SK-N-SH treated with all-trans-retinoic acid at 6 μM for 48 hours (cell line): ENCODE data around the gene SON.
"Not testable (repeated sequence)": the region's sequence is repeated elsewhere in the genome, so short reads cannot be mapped to it uniquely, and the experiment has no call there.

Experiments
- ATAC-seq: fragments of 200-7000 bp; cut with Tn5 transposase; 3 replicates; pipeline ENCODE4 v1.9.1; 2020; ENCODE audit warnings: mild to moderate bottlenecking, moderate library complexity
- ARNTL ChIP-seq: fragments of 450-650 bp; formaldehyde crosslinking; IDR thresholded peaks from 2 replicates; pipeline ENCODE4 v1.5.0; 2020; ENCODE audit warnings: low read depth, mild to moderate bottlenecking, moderate library complexity, borderline replicate concordance
- BACH2 ChIP-seq: fragments of 250-450 bp; sonication (Bioruptor Pico); IDR thresholded peaks from 2 replicates; pipeline ENCODE4 v1.9.0; 2021; ENCODE audit warnings: mild to moderate bottlenecking, borderline replicate concordance
- CSDC2 ChIP-seq: fragments of 250-450 bp; sonication (Bioruptor Pico); IDR thresholded peaks from 2 replicates; pipeline ENCODE4 v1.5.0; 2020; ENCODE audit warnings: mild to moderate bottlenecking, moderate library complexity
- ESRRG ChIP-seq: fragments of 250-450 bp; sonication (Bioruptor Pico); IDR thresholded peaks from 2 replicates; pipeline ENCODE4 v1.6.1; 2021; ENCODE audit warnings: mild to moderate bottlenecking
- ISL1 ChIP-seq: fragments of 250-450 bp; sonication (Bioruptor Pico); IDR thresholded peaks from 2 replicates; pipeline ENCODE4 v2.1.2; 2022; ENCODE audit warnings: mild to moderate bottlenecking, moderate library complexity
- OSR1 ChIP-seq: fragments of 250-450 bp; sonication (Bioruptor Pico); IDR thresholded peaks from 2 replicates; pipeline ENCODE4 v1.8.0; 2022; ENCODE audit warnings: moderate library complexity, mild to moderate bottlenecking, inconsistent platforms
- PPARA ChIP-seq: fragments of 250-450 bp; sonication (Bioruptor Pico); IDR thresholded peaks from 2 replicates; pipeline ENCODE4 v1.5.0; 2020; ENCODE audit warnings: mild to moderate bottlenecking, borderline replicate concordance
- RARB ChIP-seq: fragments of 250-450 bp; sonication (Bioruptor Pico); IDR thresholded peaks from 2 replicates; pipeline ENCODE4 v1.8.0; 2021; ENCODE audit warnings: mild to moderate bottlenecking, moderate library complexity
- SNAI2 ChIP-seq: fragments of 250-450 bp; sonication (Bioruptor Pico); IDR thresholded peaks from 2 replicates; pipeline ENCODE4 v1.5.0; 2020; ENCODE audit warnings: mild to moderate bottlenecking, moderate library complexity
- TCF4 ChIP-seq: fragments of 250-450 bp; sonication (Bioruptor Pico); IDR thresholded peaks from 2 replicates; pipeline ENCODE4 v1.8.0; 2021; ENCODE audit warnings: mild to moderate bottlenecking, moderate library complexity, borderline replicate concordance
- TOX ChIP-seq: fragments of 250-450 bp; sonication (Bioruptor Pico); IDR thresholded peaks from 2 replicates; pipeline ENCODE4 v1.8.0; 2021; ENCODE audit warnings: mild to moderate bottlenecking, moderate library complexity, borderline replicate concordance
- ZC3H10 ChIP-seq: fragments of 250-450 bp; sonication (Bioruptor Pico); IDR thresholded peaks from 2 replicates; pipeline ENCODE4 v1.5.1; 2021; ENCODE audit warnings: mild to moderate bottlenecking, moderate library complexity
- ZFP3 ChIP-seq: fragments of 250-450 bp; sonication (Bioruptor Pico); IDR thresholded peaks from 2 replicates; pipeline ENCODE4 v1.5.0; 2020; ENCODE audit warnings: mild to moderate bottlenecking, moderate library complexity
- ZFP30 ChIP-seq: fragments of 450-650 bp; formaldehyde crosslinking; IDR thresholded peaks from 2 replicates; pipeline ENCODE4 v1.5.0; 2022; ENCODE audit warnings: mild to moderate bottlenecking, moderate library complexity
- ZNF565 ChIP-seq: fragments of 450-650 bp; formaldehyde crosslinking; conservative IDR thresholded peaks from 2 replicates; pipeline ENCODE4 v1.5.0; 2020; ENCODE audit warnings: low read depth, mild to moderate bottlenecking, moderate library complexity
- ZNF70 ChIP-seq: fragments of 450-650 bp; formaldehyde crosslinking; IDR thresholded peaks from 2 replicates; pipeline ENCODE4 v1.5.0; 2020; ENCODE audit warnings: mild to moderate bottlenecking, moderate library complexity
- ZNF8 ChIP-seq: fragments of 450-650 bp; formaldehyde crosslinking; IDR thresholded peaks from 2 replicates; pipeline ENCODE4 v1.5.0; 2020; ENCODE audit warnings: mild to moderate bottlenecking, moderate library complexity
- TF ChIP-seq, protein P1 (sequence below): fragments of 250-450 bp; sonication (Bioruptor Pico); IDR thresholded peaks from 2 replicates; pipeline ENCODE4 v1.8.0; 2021; ENCODE audit warnings: low read depth, mild to moderate bottlenecking, moderate library complexity, borderline replicate concordance
- TF ChIP-seq, protein P2 (sequence below): fragments of 250-450 bp; sonication (Bioruptor Pico); IDR thresholded peaks from 2 replicates; pipeline ENCODE4 v1.5.0; 2020; ENCODE audit warnings: mild to moderate bottlenecking, moderate library complexity
- TF ChIP-seq, protein P3 (sequence below): fragments of 250-450 bp; sonication (Bioruptor Pico); IDR thresholded peaks from 2 replicates; pipeline ENCODE4 v1.5.1; 2020; ENCODE audit warnings: low read depth, mild to moderate bottlenecking, moderate library complexity
- TF ChIP-seq, protein P4 (sequence below): fragments of 250-450 bp; sonication (Bioruptor Pico); IDR thresholded peaks from 2 replicates; pipeline ENCODE4 v1.5.1; 2021; ENCODE audit warnings: mild to moderate bottlenecking, moderate library complexity
- TF ChIP-seq, protein P5 (sequence below): fragments of 250-450 bp; sonication (Bioruptor Pico); IDR thresholded peaks from 2 replicates; pipeline ENCODE4 v1.8.0; 2020; ENCODE audit warnings: mild to moderate bottlenecking, moderate library complexity, borderline replicate concordance

Gene SON

DNA sequence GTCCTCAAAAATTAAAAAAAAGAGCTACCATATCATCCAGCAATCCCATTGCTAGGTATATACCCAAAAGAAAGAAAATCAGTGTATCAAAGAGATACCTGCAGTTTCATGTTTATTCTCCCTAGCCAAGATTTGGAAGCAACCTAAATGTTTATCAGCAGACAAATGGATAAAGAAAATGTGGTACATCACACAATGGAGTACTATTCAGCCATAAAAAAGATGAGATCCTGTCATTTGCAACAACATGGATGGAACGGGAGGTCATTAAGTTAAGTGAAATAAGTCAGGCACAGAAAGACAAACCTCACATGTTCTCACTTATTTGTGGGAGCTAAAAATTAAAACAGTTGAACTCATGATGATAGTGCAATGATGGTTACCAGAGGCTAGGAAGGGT is 35.8 kb upstream of the SON start:
- ATAC-seq = not testable (repeated sequence)
- peak; percentile 90 for TF ChIP-seq ZNF8

DNA sequence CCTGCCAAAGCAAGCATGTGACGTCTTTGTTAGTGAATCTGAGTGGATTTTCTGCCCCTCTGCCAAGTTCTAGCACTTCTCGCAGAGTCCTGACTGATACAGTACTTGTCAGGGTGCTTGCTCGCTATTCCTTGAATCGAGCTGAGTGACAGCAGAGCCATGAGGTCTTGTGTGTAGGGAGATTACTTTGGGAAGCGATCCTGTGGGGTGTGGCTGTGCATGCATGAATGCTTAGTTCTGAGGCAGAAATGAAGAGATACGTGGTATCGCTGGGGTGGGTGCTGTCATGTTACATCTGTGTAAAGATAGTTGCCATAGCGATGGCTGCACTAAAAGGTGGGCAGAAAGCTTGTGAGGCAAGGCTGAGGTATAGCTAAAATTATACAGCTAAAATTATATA is 32.0 kb upstream of the SON start:
- TF ChIP-seq CSDC2 (no peak), OSR1 (CRISPR knock-in tag) (no peak), ZFP30 (CRISPR knock-in tag) (no peak), ZFP3 (CRISPR knock-in tag) (no peak), ZC3H10 (CRISPR knock-in tag) (no peak), ISL1 (CRISPR knock-in tag) (no peak), ZNF70 (CRISPR knock-in tag) (no peak), BACH2 (CRISPR knock-in tag) (no peak), RARB (CRISPR knock-in tag) (no peak), TOX (CRISPR knock-in tag) (no peak), PPARA (CRISPR knock-in tag) (no peak), SNAI2 (CRISPR knock-in tag) (no peak), ZNF565 (CRISPR knock-in tag) (no peak), ESRRG (CRISPR knock-in tag) (no peak), ARNTL (CRISPR knock-in tag) (no peak)
- TF ChIP-seq, protein P1, sequence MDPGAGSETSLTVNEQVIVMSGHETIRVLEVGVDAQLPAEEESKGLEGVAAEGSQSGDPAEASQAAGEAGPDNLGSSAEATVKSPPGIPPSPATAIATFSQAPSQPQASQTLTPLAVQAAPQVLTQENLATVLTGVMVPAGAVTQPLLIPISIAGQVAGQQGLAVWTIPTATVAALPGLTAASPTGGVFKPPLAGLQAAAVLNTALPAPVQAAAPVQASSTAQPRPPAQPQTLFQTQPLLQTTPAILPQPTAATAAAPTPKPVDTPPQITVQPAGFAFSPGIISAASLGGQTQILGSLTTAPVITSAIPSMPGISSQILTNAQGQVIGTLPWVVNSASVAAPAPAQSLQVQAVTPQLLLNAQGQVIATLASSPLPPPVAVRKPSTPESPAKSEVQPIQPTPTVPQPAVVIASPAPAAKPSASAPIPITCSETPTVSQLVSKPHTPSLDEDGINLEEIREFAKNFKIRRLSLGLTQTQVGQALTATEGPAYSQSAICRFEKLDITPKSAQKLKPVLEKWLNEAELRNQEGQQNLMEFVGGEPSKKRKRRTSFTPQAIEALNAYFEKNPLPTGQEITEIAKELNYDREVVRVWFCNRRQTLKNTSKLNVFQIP (CRISPR knock-in tag) = no peak
- TF ChIP-seq, protein P2, sequence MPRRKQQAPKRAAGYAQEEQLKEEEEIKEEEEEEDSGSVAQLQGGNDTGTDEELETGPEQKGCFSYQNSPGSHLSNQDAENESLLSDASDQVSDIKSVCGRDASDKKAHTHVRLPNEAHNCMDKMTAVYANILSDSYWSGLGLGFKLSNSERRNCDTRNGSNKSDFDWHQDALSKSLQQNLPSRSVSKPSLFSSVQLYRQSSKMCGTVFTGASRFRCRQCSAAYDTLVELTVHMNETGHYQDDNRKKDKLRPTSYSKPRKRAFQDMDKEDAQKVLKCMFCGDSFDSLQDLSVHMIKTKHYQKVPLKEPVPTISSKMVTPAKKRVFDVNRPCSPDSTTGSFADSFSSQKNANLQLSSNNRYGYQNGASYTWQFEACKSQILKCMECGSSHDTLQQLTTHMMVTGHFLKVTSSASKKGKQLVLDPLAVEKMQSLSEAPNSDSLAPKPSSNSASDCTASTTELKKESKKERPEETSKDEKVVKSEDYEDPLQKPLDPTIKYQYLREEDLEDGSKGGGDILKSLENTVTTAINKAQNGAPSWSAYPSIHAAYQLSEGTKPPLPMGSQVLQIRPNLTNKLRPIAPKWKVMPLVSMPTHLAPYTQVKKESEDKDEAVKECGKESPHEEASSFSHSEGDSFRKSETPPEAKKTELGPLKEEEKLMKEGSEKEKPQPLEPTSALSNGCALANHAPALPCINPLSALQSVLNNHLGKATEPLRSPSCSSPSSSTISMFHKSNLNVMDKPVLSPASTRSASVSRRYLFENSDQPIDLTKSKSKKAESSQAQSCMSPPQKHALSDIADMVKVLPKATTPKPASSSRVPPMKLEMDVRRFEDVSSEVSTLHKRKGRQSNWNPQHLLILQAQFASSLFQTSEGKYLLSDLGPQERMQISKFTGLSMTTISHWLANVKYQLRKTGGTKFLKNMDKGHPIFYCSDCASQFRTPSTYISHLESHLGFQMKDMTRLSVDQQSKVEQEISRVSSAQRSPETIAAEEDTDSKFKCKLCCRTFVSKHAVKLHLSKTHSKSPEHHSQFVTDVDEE (CRISPR knock-in tag) = no peak
- TF ChIP-seq, protein P3, sequence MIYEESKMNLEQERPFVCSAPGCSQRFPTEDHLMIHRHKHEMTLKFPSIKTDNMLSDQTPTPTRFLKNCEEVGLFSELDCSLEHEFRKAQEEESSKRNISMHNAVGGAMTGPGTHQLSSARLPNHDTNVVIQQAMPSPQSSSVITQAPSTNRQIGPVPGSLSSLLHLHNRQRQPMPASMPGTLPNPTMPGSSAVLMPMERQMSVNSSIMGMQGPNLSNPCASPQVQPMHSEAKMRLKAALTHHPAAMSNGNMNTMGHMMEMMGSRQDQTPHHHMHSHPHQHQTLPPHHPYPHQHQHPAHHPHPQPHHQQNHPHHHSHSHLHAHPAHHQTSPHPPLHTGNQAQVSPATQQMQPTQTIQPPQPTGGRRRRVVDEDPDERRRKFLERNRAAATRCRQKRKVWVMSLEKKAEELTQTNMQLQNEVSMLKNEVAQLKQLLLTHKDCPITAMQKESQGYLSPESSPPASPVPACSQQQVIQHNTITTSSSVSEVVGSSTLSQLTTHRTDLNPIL (CRISPR knock-in tag) = no peak
- TF ChIP-seq, protein P4, sequence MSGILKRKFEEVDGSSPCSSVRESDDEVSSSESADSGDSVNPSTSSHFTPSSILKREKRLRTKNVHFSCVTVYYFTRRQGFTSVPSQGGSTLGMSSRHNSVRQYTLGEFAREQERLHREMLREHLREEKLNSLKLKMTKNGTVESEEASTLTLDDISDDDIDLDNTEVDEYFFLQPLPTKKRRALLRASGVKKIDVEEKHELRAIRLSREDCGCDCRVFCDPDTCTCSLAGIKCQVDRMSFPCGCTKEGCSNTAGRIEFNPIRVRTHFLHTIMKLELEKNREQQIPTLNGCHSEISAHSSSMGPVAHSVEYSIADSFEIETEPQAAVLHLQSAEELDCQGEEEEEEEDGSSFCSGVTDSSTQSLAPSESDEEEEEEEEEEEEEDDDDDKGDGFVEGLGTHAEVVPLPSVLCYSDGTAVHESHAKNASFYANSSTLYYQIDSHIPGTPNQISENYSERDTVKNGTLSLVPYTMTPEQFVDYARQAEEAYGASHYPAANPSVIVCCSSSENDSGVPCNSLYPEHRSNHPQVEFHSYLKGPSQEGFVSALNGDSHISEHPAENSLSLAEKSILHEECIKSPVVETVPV = no peak
- TF ChIP-seq, protein P5, sequence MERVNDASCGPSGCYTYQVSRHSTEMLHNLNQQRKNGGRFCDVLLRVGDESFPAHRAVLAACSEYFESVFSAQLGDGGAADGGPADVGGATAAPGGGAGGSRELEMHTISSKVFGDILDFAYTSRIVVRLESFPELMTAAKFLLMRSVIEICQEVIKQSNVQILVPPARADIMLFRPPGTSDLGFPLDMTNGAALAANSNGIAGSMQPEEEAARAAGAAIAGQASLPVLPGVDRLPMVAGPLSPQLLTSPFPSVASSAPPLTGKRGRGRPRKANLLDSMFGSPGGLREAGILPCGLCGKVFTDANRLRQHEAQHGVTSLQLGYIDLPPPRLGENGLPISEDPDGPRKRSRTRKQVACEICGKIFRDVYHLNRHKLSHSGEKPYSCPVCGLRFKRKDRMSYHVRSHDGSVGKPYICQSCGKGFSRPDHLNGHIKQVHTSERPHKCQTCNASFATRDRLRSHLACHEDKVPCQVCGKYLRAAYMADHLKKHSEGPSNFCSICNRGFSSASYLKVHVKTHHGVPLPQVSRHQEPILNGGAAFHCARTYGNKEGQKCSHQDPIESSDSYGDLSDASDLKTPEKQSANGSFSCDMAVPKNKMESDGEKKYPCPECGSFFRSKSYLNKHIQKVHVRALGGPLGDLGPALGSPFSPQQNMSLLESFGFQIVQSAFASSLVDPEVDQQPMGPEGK = no peak
- no peak for ATAC-seq

DNA sequence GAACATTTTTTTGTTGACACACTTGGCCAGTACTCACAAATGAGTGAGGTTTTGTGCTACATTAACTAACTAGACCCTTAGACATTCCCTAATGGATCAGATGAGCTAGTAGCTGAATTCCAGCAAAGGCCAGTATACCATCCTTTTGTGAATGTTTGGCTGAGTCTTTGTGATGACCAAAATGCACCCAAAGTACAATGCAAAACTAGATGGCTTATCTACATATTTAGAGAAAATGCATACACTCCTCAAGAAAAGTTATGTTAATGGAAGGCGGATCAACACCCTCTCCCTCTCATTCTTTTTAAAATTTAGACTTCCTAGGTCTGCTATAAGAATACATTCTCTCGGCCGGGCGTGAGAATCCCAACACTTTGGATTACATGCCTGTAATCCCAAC is 31.2 kb upstream of the SON start:
- ATAC-seq = no peak
- TF ChIP-seq BACH2 (CRISPR knock-in tag) (no peak), ESRRG (CRISPR knock-in tag) (no peak), ARNTL (CRISPR knock-in tag) (no peak), OSR1 (CRISPR knock-in tag) (no peak), RARB (CRISPR knock-in tag) (no peak), TCF4 (CRISPR knock-in tag) (no peak)
- TF ChIP-seq, protein P5 = no peak
- TF ChIP-seq, protein P2 (CRISPR knock-in tag) = no peak
- TF ChIP-seq, protein P1 (CRISPR knock-in tag) = no peak
